HepG2 (cell line): ENCODE measurements around the gene CCDC7.

Source experiments
- ARNTL ChIP-seq: sonication (generic); formaldehyde crosslinking; IDR thresholded peaks from 2 replicates; pipeline ENCODE4 v1.4.0; 2020; ENCODE audit warnings: mild to moderate bottlenecking, missing genetic modification reagents
- EZH2 ChIP-seq: conservative IDR thresholded peaks from 2 replicates; pipeline ENCODE4 v1.6.1; 2012; ENCODE audit warnings: mild to moderate bottlenecking, low read depth, low read length, moderate library complexity
- SMC3 ChIP-seq: IDR thresholded peaks from 2 replicates; pipeline ENCODE4 v1.6.1; 2011; ENCODE audit warnings: low read length, improper control_type of control experiment
- TAF15 ChIP-seq: fragments of 200-400 bp; formaldehyde crosslinking; IDR thresholded peaks from one replicate; pipeline ENCODE4 v1.6.1; 2018; ENCODE audit warnings: mild to moderate bottlenecking, low read depth, low read length; ENCODE audit not compliant: poor library complexity, severe bottlenecking
- ZNF282 ChIP-seq: fragments of 450-650 bp; IDR thresholded peaks from 2 replicates; pipeline ENCODE4 v1.6.1; 2018; ENCODE audit not compliant: partially characterized antibody
- ZNF792 ChIP-seq: IDR thresholded peaks from 2 replicates; pipeline ENCODE4 v1.6.1; 2016
- TF ChIP-seq, protein P1 (sequence below): sonication (generic); formaldehyde crosslinking; IDR thresholded peaks from 2 replicates; pipeline ENCODE4 v1.5.0; 2020; ENCODE audit warnings: mild to moderate bottlenecking, missing genetic modification reagents, moderate library complexity
- TF ChIP-seq, protein P2 (sequence below): sonication (generic); formaldehyde crosslinking; IDR thresholded peaks from 2 replicates; pipeline ENCODE4 v1.8.0; 2022; ENCODE audit warnings: mild to moderate bottlenecking, missing genetic modification reagents, moderate library complexity
- TF ChIP-seq, protein P3 (sequence below): IDR thresholded peaks from 2 replicates; pipeline ENCODE4 v1.6.1; 2016; ENCODE audit warnings: missing biosample characterization, missing genetic modification reagents, low read depth

DNA sequence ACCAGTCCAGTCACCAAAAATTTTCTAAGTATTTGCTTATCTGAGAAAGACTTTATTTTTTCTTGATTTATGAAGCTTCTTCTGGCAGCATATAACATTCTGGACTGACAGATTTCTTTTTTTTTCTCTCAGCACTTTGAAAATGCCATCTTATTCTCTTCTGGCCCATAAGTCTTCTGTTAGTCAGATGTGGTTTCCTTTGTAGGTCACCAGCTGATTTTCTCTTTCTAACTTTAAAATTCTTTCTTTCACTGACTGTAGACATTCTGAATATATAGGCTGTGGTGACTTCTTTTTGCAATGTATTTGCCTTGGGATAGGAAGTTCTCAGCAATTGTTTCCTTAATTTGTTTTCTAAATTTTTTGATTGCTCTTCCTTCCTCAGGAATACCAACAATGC is 172.5 kb downstream of the CCDC7 start:
- no peak for TF ChIP-seq SMC3
- TF ChIP-seq, protein P1, sequence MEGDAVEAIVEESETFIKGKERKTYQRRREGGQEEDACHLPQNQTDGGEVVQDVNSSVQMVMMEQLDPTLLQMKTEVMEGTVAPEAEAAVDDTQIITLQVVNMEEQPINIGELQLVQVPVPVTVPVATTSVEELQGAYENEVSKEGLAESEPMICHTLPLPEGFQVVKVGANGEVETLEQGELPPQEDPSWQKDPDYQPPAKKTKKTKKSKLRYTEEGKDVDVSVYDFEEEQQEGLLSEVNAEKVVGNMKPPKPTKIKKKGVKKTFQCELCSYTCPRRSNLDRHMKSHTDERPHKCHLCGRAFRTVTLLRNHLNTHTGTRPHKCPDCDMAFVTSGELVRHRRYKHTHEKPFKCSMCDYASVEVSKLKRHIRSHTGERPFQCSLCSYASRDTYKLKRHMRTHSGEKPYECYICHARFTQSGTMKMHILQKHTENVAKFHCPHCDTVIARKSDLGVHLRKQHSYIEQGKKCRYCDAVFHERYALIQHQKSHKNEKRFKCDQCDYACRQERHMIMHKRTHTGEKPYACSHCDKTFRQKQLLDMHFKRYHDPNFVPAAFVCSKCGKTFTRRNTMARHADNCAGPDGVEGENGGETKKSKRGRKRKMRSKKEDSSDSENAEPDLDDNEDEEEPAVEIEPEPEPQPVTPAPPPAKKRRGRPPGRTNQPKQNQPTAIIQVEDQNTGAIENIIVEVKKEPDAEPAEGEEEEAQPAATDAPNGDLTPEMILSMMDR (CRISPR knock-in tag): no peak
- TF ChIP-seq, protein P2, sequence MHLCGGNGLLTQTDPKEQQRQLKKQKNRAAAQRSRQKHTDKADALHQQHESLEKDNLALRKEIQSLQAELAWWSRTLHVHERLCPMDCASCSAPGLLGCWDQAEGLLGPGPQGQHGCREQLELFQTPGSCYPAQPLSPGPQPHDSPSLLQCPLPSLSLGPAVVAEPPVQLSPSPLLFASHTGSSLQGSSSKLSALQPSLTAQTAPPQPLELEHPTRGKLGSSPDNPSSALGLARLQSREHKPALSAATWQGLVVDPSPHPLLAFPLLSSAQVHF (CRISPR knock-in tag): no peak
- TF ChIP-seq, protein P3, sequence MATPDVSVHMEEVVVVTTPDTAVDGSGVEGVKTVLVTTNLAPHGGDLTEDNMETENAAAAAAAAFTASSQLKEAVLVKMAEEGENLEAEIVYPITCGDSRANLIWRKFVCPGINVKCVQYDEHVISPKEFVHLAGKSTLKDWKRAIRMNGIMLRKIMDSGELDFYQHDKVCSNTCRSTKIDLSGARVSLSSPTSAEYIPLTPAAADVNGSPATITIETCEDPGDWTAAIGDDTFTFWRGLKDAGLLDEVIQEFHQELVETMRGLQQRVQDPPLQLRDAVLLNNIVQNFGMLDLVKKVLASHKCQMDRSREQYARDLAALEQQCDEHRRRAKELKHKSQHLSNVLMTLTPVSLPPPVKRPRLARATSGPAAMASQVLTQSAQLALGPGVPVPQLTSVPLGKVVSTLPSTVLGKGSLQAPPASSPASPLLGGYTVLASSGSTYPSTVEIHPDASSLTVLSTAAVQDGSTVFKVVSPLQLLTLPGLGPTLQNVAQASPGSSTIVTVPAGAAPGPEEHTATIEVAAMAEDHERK (CRISPR knock-in tag): no peak
- no peak for TF ChIP-seq EZH2
- no peak for TF ChIP-seq ZNF282
- no peak for TF ChIP-seq TAF15
- TF ChIP-seq ARNTL (CRISPR knock-in tag): no peak
- no peak for TF ChIP-seq ZNF792 (CRISPR knock-in tag)
